RWPE1 (cell line): ENCODE data around the gene PTPRD.

Source experiments
- CTCF ChIA-PET: fragments of 350-600 bp; sonication (Branson Sonifier 250); formaldehyde crosslinking; extraction: SDS; loops from one replicate; lab custom pipeline; 2021; lab: Yijun Ruan, JAX
- POLR2A ChIA-PET: fragments of 400-600 bp; formaldehyde crosslinking; extraction: SDS; loops from one replicate; lab custom pipeline; 2020; ENCODE audit warnings: antibody characterized with exemption; ENCODE audit not compliant: low non-redundant PET; lab: Yijun Ruan, JAX
- DNase-seq: peaks from one replicate; pipeline ENCODE4 v3.0.0; 2012; ENCODE audit warnings: low spot score
- H3K27ac ChIP-seq: fragments of 450-650 bp; 2 replicates; pipeline ENCODE4 v1.5.1; 2017
- CTCF ChIP-seq: fragments of 450-650 bp; conservative IDR thresholded peaks from 2 replicates; pipeline ENCODE4 v1.5.1; 2017; ENCODE audit warnings: low read depth, mild to moderate bottlenecking

Gene PTPRD

GRCh38 chr9:10443868-10444204, 169.0 kb downstream of the PTPRD start:
- CTCF ChIA-PET, result no interaction called here
- H3K27ac ChIP-seq, result no peak overlapping the region
- no peak for TF ChIP-seq CTCF
- DNase-seq, result no peak
- POLR2A ChIA-PET, result no interaction called here

- H3K27ac ChIP-seq, result no peak overlapping the region
- no peak for TF ChIP-seq CTCF
- no peak for DNase-seq
- CTCF ChIA-PET, result no interaction called here
- POLR2A ChIA-PET, result no interaction called here
Observed at GRCh38 chr9:10443181-10443867, 169.5 kb downstream of the PTPRD start.

DNA sequence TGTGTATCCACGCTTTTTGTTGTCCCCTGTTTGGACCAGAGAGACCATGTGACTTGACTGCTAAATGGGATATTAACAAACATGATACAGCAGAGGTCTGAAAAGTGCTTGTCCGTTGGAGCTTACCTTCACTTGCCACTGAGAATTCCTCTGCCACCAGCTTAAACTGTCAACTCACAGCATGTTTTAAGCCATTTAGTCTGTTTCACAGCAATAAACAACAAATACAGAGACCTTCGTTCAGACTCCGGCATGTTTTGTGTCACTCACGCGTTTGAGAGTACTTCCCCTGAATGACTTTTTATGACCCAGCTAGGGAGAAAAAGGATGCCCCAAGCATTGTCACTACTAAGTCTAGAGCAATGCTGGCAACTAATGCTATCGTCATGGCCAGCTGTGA, 173.8 kb downstream of the PTPRD start:
- CTCF ChIA-PET, result interaction anchor here (0.6 to 1.4 kb wide), 2 partner anchors 24 to 252 kb away, joined by 3 read pairs; no protein-coding TSS in a partner anchor
- no peak for DNase-seq
- no peak overlapping the region for H3K27ac ChIP-seq
- no peak for TF ChIP-seq CTCF
- POLR2A ChIA-PET, result no interaction called here

DNA sequence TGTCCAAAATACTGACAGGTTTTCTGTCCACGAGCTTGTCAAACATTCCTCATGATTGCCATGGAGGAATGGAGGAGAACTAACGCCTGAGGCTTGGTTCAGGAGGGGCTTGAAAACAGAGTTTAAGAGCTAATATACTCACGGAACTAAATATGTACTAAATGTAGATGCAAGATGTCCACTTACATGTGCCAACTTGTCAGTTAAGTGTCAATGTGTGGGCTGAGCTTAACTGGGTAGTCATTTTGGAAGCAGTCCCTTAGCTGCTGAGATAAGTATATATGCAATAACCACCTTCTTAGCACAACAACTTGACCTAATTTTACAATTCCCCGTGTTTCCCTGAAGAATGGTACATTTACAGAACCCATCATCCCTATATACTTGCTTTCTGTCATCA, 176.0 kb downstream of the PTPRD start:
- CTCF ChIA-PET, result interaction anchor here (0.6 kb wide), 1 partner anchor 169 kb away, joined by 4 read pairs; no protein-coding TSS in a partner anchor

DNA sequence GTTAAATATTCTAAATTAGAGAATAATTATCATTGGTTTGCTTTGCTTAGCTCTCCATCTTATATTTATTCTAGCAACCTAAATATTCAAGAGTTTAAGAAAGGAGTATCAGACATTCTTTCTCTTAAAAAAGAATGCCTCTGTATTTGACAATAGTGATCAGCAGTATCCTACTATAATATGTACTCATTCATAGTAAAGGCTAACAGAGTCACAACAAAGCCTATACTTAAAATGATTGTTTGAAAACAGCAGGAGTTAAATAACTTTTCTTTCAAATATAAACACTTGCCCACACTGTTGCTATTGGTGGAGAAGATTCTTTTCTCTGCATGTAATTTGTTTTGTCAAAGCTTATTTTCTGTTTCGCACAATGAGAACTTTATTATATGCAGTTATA, 178.4 kb downstream of the PTPRD start:
- no peak overlapping the region for H3K27ac ChIP-seq
- no peak for TF ChIP-seq CTCF
- ChIA-PET POLR2A (no interaction called here), CTCF (no interaction called here)
- DNase-seq, result no peak

More for the DNA sequence above, 176.0 kb downstream of the PTPRD start:
- no peak for TF ChIP-seq CTCF
- H3K27ac ChIP-seq, result no peak overlapping the region
- POLR2A ChIA-PET, result no interaction called here
- no peak for DNase-seq

DNA sequence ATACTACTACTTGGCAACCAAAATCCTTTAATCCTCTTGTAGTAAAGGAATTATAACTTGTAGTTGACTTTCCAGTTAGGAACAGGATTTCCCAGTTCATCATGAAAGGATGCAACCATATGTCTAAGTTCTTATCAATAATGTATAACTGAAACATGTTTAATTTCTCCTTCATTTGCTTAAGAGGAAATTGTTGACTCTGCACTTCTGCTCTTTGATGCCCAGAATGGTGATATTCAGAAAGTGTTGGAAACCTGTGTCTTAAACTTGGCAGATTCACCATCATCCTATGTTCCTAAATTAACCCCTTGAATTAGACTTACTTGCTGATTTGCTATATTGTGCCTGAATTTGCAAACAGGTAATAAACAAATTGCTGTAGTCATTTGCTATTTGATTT, 201.5 kb downstream of the PTPRD start:
- DNase-seq, result no peak
- H3K27ac ChIP-seq, result no peak overlapping the region
- POLR2A ChIA-PET, result no interaction called here
- no peak for TF ChIP-seq CTCF
- CTCF ChIA-PET, result no interaction called here

DNA sequence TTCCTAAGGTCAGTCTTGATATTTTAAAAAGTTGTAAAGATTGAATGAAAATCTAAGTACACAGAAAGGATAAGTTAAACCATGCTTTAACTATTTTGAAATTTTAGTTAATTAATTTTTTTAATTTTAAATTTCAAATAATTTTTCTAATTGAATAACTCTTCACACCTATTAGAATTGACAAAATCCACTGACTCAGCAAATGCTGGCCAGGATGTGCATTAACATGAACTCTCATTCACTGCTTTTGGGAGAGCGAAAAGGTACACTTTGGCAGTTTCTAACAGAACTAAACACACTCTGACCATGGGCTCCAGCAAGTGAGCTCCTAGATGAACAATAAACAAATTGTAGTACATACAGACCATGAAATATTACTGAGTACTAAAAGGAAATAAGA, 209.5 kb downstream of the PTPRD start:
- DNase-seq, result no peak
- POLR2A ChIA-PET, result no interaction called here
- CTCF ChIA-PET, result no interaction called here
- no peak for TF ChIP-seq CTCF
- no peak overlapping the region for H3K27ac ChIP-seq
